ENCODE data around the gene ADAMTS19.

DNA sequence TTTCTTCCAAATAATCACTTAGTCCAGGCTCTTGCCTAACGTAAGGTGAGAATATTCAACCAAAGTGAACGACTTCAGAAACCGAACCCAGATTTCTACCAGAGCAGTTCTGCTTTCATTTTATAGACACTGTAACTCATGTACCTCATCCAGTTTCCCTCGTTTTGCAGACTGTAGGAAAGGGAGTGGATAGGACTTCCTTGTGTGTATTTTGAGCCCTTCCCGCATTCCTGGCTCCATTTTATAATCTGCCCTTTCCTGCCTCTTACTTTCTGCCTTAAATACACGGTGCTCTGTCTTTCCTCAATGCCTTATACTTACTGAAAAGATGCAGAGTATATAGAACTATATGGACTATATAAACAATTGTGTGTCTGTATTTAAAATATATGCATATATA lies 308.6 kb downstream of the ADAMTS19 start:
- TF ChIP-seq, protein P1, sequence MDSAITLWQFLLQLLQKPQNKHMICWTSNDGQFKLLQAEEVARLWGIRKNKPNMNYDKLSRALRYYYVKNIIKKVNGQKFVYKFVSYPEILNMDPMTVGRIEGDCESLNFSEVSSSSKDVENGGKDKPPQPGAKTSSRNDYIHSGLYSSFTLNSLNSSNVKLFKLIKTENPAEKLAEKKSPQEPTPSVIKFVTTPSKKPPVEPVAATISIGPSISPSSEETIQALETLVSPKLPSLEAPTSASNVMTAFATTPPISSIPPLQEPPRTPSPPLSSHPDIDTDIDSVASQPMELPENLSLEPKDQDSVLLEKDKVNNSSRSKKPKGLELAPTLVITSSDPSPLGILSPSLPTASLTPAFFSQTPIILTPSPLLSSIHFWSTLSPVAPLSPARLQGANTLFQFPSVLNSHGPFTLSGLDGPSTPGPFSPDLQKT (CRISPR knock-in tag; IDR thresholded peaks at IDR 0.05; ENCODE audit: borderline replicate concordance): no peak
- TF ChIP-seq EZH2 (conservative IDR thresholded peaks at IDR 0.05; ENCODE audit: low read depth, low read length) (no peak), ZBTB8A (CRISPR knock-in tag; IDR thresholded peaks at IDR 0.05; ENCODE audit: borderline replicate concordance, low read depth) (no peak), TOPORS (CRISPR knock-in tag; IDR thresholded peaks at IDR 0.05) (no peak), SP5 (CRISPR knock-in tag; IDR thresholded peaks at IDR 0.05; ENCODE audit: borderline replicate concordance, low read depth) (no peak), ZNF564 (CRISPR knock-in tag; IDR thresholded peaks at IDR 0.05) (no peak), SIN3A (IDR thresholded peaks at IDR 0.05; ENCODE audit: borderline replicate concordance, low read depth, low read length) (no peak), BRCA1 (CRISPR knock-in tag; IDR thresholded peaks at IDR 0.05) (no peak), FOXM1 (CRISPR knock-in tag; IDR thresholded peaks at IDR 0.05) (no peak), ERF (CRISPR knock-in tag; IDR thresholded peaks at IDR 0.05) (no peak)
- TF ChIP-seq, protein P2, sequence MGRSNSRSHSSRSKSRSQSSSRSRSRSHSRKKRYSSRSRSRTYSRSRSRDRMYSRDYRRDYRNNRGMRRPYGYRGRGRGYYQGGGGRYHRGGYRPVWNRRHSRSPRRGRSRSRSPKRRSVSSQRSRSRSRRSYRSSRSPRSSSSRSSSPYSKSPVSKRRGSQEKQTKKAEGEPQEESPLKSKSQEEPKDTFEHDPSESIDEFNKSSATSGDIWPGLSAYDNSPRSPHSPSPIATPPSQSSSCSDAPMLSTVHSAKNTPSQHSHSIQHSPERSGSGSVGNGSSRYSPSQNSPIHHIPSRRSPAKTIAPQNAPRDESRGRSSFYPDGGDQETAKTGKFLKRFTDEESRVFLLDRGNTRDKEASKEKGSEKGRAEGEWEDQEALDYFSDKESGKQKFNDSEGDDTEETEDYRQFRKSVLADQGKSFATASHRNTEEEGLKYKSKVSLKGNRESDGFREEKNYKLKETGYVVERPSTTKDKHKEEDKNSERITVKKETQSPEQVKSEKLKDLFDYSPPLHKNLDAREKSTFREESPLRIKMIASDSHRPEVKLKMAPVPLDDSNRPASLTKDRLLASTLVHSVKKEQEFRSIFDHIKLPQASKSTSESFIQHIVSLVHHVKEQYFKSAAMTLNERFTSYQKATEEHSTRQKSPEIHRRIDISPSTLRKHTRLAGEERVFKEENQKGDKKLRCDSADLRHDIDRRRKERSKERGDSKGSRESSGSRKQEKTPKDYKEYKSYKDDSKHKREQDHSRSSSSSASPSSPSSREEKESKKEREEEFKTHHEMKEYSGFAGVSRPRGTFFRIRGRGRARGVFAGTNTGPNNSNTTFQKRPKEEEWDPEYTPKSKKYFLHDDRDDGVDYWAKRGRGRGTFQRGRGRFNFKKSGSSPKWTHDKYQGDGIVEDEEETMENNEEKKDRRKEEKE (IDR thresholded peaks at IDR 0.05): no peak
- TF ChIP-seq, protein P3, sequence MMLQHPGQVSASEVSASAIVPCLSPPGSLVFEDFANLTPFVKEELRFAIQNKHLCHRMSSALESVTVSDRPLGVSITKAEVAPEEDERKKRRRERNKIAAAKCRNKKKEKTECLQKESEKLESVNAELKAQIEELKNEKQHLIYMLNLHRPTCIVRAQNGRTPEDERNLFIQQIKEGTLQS (CRISPR knock-in tag; IDR thresholded peaks at IDR 0.05): no peak
- TF ChIP-seq, protein P4, sequence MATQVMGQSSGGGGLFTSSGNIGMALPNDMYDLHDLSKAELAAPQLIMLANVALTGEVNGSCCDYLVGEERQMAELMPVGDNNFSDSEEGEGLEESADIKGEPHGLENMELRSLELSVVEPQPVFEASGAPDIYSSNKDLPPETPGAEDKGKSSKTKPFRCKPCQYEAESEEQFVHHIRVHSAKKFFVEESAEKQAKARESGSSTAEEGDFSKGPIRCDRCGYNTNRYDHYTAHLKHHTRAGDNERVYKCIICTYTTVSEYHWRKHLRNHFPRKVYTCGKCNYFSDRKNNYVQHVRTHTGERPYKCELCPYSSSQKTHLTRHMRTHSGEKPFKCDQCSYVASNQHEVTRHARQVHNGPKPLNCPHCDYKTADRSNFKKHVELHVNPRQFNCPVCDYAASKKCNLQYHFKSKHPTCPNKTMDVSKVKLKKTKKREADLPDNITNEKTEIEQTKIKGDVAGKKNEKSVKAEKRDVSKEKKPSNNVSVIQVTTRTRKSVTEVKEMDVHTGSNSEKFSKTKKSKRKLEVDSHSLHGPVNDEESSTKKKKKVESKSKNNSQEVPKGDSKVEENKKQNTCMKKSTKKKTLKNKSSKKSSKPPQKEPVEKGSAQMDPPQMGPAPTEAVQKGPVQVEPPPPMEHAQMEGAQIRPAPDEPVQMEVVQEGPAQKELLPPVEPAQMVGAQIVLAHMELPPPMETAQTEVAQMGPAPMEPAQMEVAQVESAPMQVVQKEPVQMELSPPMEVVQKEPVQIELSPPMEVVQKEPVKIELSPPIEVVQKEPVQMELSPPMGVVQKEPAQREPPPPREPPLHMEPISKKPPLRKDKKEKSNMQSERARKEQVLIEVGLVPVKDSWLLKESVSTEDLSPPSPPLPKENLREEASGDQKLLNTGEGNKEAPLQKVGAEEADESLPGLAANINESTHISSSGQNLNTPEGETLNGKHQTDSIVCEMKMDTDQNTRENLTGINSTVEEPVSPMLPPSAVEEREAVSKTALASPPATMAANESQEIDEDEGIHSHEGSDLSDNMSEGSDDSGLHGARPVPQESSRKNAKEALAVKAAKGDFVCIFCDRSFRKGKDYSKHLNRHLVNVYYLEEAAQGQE (IDR thresholded peaks at IDR 0.05; ENCODE audit: borderline replicate concordance in 1 of 2, low read depth in 1 of 2, low read length in 2 of 2): no peak

All from HepG2 (cell line).